Heart left ventricle (tissue), 13 donors: Measurements from ENCODE around the gene OGFRL1.

Experiments
- POLR2A ChIP-seq, 2 donors: fragments of 450-650 bp; IDR thresholded peaks; one replicate each; pipeline ENCODE4 v1.6.1; 2017; ENCODE audit warnings: antibody characterized with exemption in 2 of 2, mild to moderate bottlenecking in 2 of 2, moderate library complexity in 2 of 2
- TF ChIP-seq, protein P1 (sequence below), 12 donors: fragments of 200-600 bp; sonication (generic) in 4 of 12; IDR thresholded peaks; one replicate each; pipeline versions ENCODE4 v1.5.0 to v1.8.0; 2018 to 2022; ENCODE audit warnings: antibody characterized with exemption in 12 of 12, mild to moderate bottlenecking in 5 of 12
- donor health status: ischemic (EF 13 %, LVEDD 7.1; RV severe dilation, severe dysfunction).
- donor health status: DM: no; HTN: yes; CAD: no.
- donor health status: DM: no; HTN: no; CAD: no.
- donor health status: ischemic (EF 25% LVEDD 6.9; RV normal size, moderate dysfunction).
- donor health status: ischemic (EF 25% LVEDD 5.7; RV mildly dilated, moderate dysfunction).
- donor health status: ischemic (EF 35%, LVEDD 5.7; RV mildly dilated, moderate dysfunction).
- donor health status: nonischemic (EF 11% LVEDD 7.7; RV severe dilation, severe dysfunction).
- donor health status: DM: yes; HTN: yes; CAD: no.
- donor health status: PGD.
- donor health status: ischemic (EF 29% LVEDD 5.4; RV normal size, mild dysfunction).
- donor health status: nonischemic (EF 23%, LVEDD 6.1; RV moderate dilation, normal function).

- TF ChIP-seq, protein P1, sequence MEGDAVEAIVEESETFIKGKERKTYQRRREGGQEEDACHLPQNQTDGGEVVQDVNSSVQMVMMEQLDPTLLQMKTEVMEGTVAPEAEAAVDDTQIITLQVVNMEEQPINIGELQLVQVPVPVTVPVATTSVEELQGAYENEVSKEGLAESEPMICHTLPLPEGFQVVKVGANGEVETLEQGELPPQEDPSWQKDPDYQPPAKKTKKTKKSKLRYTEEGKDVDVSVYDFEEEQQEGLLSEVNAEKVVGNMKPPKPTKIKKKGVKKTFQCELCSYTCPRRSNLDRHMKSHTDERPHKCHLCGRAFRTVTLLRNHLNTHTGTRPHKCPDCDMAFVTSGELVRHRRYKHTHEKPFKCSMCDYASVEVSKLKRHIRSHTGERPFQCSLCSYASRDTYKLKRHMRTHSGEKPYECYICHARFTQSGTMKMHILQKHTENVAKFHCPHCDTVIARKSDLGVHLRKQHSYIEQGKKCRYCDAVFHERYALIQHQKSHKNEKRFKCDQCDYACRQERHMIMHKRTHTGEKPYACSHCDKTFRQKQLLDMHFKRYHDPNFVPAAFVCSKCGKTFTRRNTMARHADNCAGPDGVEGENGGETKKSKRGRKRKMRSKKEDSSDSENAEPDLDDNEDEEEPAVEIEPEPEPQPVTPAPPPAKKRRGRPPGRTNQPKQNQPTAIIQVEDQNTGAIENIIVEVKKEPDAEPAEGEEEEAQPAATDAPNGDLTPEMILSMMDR (IDR thresholded peaks at IDR 0.05): no peak
- no peak for TF ChIP-seq POLR2A (IDR thresholded peaks at IDR 0.05)
These were observed 10.5 kb upstream of the OGFRL1 start for GRCh38 chr6:71277926-71278600.
